Adrenal gland (tissue), 12 donors: Measurements from ENCODE around the gene LDLR. TPM values are rescaled to one million over a fixed set of nuclear protein-coding genes. Genes with fewer than 3 reads are reported as not detected.
"Not testable (repeated sequence)": the region's sequence is repeated elsewhere in the genome, so short reads cannot be mapped to it uniquely, and the experiment has no call there.

Experiments used
- DNase-seq, 7 donors: peaks; one replicate each; pipeline ENCODE4 v3.0.0-alpha.2; 2019 to 2020
- H3K27ac ChIP-seq, 5 donors: fragments of 200-600 bp; sonication (generic) in 4 of 5; 1 replicate in 3 of 5; 2 replicates in 2 of 5; pipeline versions ENCODE4 v1.5.1 to v1.8.0; 2016 to 2020; ENCODE audit warnings: mild to moderate bottlenecking in 1 of 5
- H3K27me3 ChIP-seq: fragments of 200-600 bp; 2 replicates; pipeline ENCODE4 v1.8.0; 2021
- H3K36me3 ChIP-seq, 2 donors: fragments of 200-600 bp; replicated peaks in 1 of 2; 1 replicate in 1 of 2; 2 replicates in 1 of 2; pipeline versions ENCODE4 v1.5.1 to v1.8.0; 2018 to 2022
- H3K4me1 ChIP-seq, 2 donors: fragments of 200-600 bp; replicated peaks in 1 of 2; 1 replicate in 1 of 2; 2 replicates in 1 of 2; pipeline versions ENCODE4 v1.5.1 to v1.8.0; 2018 to 2021
- H3K4me3 ChIP-seq, 4 donors: fragments of 200-600 bp; sonication (generic) in 3 of 4; one replicate each; pipeline ENCODE4 v1.5.1; 2016 to 2018
- H3K9me3 ChIP-seq, 3 donors: fragments of 200-600 bp; sonication (generic) in 1 of 3; replicated peaks in 1 of 3; 1 replicate in 2 of 3; 2 replicates in 1 of 3; pipeline versions ENCODE4 v1.5.1 to v1.8.0; 2016 to 2021
- CTCF ChIP-seq, 6 experiments: fragments of 450-650 bp in 4 of 6; fragments of 200-600 bp in 2 of 6; sonication (generic) in 1 of 6; IDR thresholded peaks; 1 replicate in 5 of 6; 2 replicates in 1 of 6; pipeline versions ENCODE4 v1.5.1 to v1.8.0; 2016 to 2021; ENCODE audit warnings: antibody characterized with exemption in 6 of 6, mild to moderate bottlenecking in 2 of 6, moderate library complexity in 1 of 6
- POLR2A ChIP-seq, 2 donors: fragments of 450-650 bp; IDR thresholded peaks; one replicate each; pipeline ENCODE4 v1.6.1; 2017; ENCODE audit warnings: antibody characterized with exemption in 2 of 2, mild to moderate bottlenecking in 2 of 2, moderate library complexity in 1 of 2
- WGBS, 4 donors: extraction: QIAGEN DNeasy Blood & Tissue Kit in 2 of 4; methylation state at CpG; one replicate each; pipeline versions ENCODE4 v1.1.5 to v1.1.7; 2013 to 2017; 5-methylcytosine and 5-hydroxymethylcytosine counted together
- intact Hi-C, 2 donors: fragments of 100-400 bp; cut with DNase I; formaldehyde crosslinking; loops; one replicate each; pipeline versions ENCODE4 v1.14.1 to v1.15.0; 2022 to 2023
- polyA plus RNA-seq, 3 donors: library from polyadenylated mRNA; stranded (reverse); fragments of 200-250 nt in 2 of 3; fragments of 350-450 nt in 1 of 3; fragmentation: Illumina TruSeq in 1 of 3; extraction: RNeasy Lipid Tissue Mini Kit (QIAGEN cat#74804) in 1 of 3; gene quantifications; one replicate each; pipeline ENCODE4 v1.2.3, GENCODE V29; 2013 to 2014
- total RNA-seq, 9 donors: library from RNA; depleted of rRNA in 4 of 9; stranded (reverse); fragments of >200 nt in 4 of 9; fragments of 120-200 nt in 1 of 9; fragmentation: NEBNext Ultra II Directional in 1 of 9; extraction: Animal tissue kit (Norgen Biotek cat#: 25700) in 1 of 9; gene quantifications; one replicate each; pipeline versions ENCODE4 v1.1.0 to v1.2.4, GENCODE V29; 2013 to 2023
- donor health status: healthy with polysubstance abuse.
- donor health status: Bipolar disorder and iron deficiency.
- donor health status: DM: yes; HTN: yes; CAD: no.
- donor health status: DM: no; HTN: no; CAD: no.
- donor health status: DM: no; HTN: no; CAD: no.
- donor health status: DM: yes; HTN: yes; CAD: no.

LDLR gene
- total and polyA plus RNA-seq, 12 donors: 35.4 to 2,114 (median 161) TPM

- DNase-seq: no peak
- Histone ChIP-seq H3K36me3 (peaks cover 0 to 98% of the 10 kb centered on the region in 2 donors), H3K4me3 (no peak overlapping the region), H3K27ac (peak overlapping the region in 1 of 5 donors; percentile 0), H3K9me3 (no peaks in the 10 kb centered on the region), H3K4me1 (no peaks in the 10 kb centered on the region), H3K27me3 (no peaks in the 10 kb centered on the region)
- no peak for TF ChIP-seq CTCF (IDR thresholded peaks at IDR 0.05)
- no peak for TF ChIP-seq POLR2A (IDR thresholded peaks at IDR 0.05)
- intact Hi-C loops: loop anchor here in 1 of 2 donors (5.0 kb wide), 1 partner anchor 174 kb away; no protein-coding TSS in a partner anchor
- 82 to 100% (median 94%) methylated on average over 3 to 9 of the region's 9 CpGs for WGBS, 4 donors
Measured at GRCh38 chr19:11116507-11116906, 27.2 kb downstream of the LDLR start.

- 85 to 88% (median 87%) methylated on average over 14 to 17 of the region's 17 CpGs for WGBS, 4 donors
- H3K27ac ChIP-seq, H3K9me3 ChIP-seq, H3K4me3 ChIP-seq, DNase-seq, H3K4me1 ChIP-seq, H3K27me3 ChIP-seq, intact Hi-C loops: not testable (repeated sequence)
- H3K36me3 ChIP-seq: peaks cover 0 to 92% of the 10 kb centered on the region in 2 donors
Measured at GRCh38 chr19:11121963-11122362, 32.7 kb downstream of the LDLR start.

GRCh38 chr19:11123114-11123513 lies 33.9 kb downstream of the LDLR start:
- WGBS, 4 donors: 68 to 83% (median 74%) methylated on average over 13 of the region's 13 CpGs
- intact Hi-C loops: no loop called here

GRCh38 chr19:11124157-11124556 lies 34.9 kb downstream of the LDLR start:
- H3K4me1 ChIP-seq, DNase-seq, H3K4me3 ChIP-seq, intact Hi-C loops, H3K27ac ChIP-seq, H3K9me3 ChIP-seq, H3K27me3 ChIP-seq: not testable (repeated sequence)
- 89 to 100% (median 92%) methylated on average over 2 to 4 of the region's 4 CpGs for WGBS, 4 donors
- H3K36me3 ChIP-seq: peaks cover 0 to 94% of the 10 kb centered on the region in 2 donors

More at GRCh38 chr19:11123114-11123513, 33.9 kb downstream of the LDLR start:
- no peak for TF ChIP-seq POLR2A (IDR thresholded peaks at IDR 0.05)
- no peak for TF ChIP-seq CTCF (IDR thresholded peaks at IDR 0.05)
- H3K27me3 ChIP-seq: no peaks in the 10 kb centered on the region
- H3K4me1 ChIP-seq: no peaks in the 10 kb centered on the region
- peaks cover 0 to 91% of the 10 kb centered on the region in 2 donors for H3K36me3 ChIP-seq
- DNase-seq: no peak
- no peaks in the 10 kb centered on the region for H3K9me3 ChIP-seq
- peak overlapping the region in 2 of 5 donors; percentile 18 to 21 for H3K27ac ChIP-seq
- H3K4me3 ChIP-seq: no peak overlapping the region

- WGBS, 4 donors: 43 to 59% (median 52%) methylated on average over 9 to 11 of the region's 11 CpGs
- peaks cover 0 to 7% of the 10 kb centered on the region in 2 donors for H3K4me1 ChIP-seq
- intact Hi-C loops: no loop called here
- H3K9me3 ChIP-seq: no peaks in the 10 kb centered on the region
- H3K27me3 ChIP-seq: no peaks in the 10 kb centered on the region
- peak; percentile 80 to 95 (median 87) for DNase-seq
- peaks cover 0 to 94% of the 10 kb centered on the region in 2 donors for H3K36me3 ChIP-seq
- TF ChIP-seq CTCF (IDR thresholded peaks at IDR 0.05) (peak; percentile 65 to 83 (median 79)), POLR2A (IDR thresholded peaks at IDR 0.05) (no peak)
- no peak overlapping the region for H3K4me3 ChIP-seq
- H3K27ac ChIP-seq: peak overlapping the region in 4 of 5 donors; percentile 13 to 68 (median 40)
Measured at GRCh38 chr19:11125994-11126685, 36.9 kb downstream of the LDLR start.
